ENCODE results near the gene PAOX.

PAOX gene

GRCh38 chr10:133349577-133350011 is 29.5 kb upstream of the PAOX start:
- DNase-seq (ENCODE audit: low read depth, low spot score), result no peak
- TF ChIP-seq, protein P1, sequence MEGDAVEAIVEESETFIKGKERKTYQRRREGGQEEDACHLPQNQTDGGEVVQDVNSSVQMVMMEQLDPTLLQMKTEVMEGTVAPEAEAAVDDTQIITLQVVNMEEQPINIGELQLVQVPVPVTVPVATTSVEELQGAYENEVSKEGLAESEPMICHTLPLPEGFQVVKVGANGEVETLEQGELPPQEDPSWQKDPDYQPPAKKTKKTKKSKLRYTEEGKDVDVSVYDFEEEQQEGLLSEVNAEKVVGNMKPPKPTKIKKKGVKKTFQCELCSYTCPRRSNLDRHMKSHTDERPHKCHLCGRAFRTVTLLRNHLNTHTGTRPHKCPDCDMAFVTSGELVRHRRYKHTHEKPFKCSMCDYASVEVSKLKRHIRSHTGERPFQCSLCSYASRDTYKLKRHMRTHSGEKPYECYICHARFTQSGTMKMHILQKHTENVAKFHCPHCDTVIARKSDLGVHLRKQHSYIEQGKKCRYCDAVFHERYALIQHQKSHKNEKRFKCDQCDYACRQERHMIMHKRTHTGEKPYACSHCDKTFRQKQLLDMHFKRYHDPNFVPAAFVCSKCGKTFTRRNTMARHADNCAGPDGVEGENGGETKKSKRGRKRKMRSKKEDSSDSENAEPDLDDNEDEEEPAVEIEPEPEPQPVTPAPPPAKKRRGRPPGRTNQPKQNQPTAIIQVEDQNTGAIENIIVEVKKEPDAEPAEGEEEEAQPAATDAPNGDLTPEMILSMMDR (IDR thresholded peaks at IDR 0.05; ENCODE audit: low read depth, low read length), result no peak
- H3K4me3 ChIP-seq (ENCODE audit: low read depth, low read length), result no peak overlapping the region
- in situ Hi-C loops (cut with HindIII; ENCODE audit: low sequenced_read_pairs), result no loop called here

DNA sequence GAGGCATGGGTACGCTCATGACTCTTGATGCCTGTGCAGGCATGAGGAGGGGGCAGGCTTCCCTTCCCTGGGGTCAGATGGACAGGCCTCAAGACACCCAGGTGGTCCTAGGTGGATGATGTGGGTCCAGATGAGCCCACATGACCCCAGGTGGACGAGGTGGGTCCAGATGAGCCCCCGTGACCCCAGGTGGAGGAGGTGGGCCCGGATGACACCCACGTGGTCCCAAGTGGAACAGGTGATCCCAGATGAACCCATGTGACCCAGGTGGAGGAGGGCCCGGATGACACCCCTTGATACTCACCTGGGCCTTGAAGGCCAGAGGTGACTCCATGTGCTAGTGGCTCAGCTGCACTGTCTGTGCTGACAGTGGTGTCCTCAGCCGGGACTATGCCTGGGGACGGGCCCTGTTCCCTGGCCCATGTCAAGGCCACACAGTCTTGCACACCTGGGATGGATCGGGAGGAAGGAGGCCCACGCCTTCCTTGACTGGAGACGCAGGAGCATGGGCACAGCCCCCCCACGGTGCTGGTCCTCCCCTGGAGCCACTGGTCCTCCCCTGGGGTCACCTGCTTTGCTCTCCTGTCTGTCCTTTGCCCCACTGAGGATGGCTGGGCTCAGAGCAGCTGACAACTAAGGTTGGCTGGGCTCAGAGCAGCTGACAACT is 28.6 kb upstream of the PAOX start:
- TF ChIP-seq, protein P1 (IDR thresholded peaks at IDR 0.05; ENCODE audit: low read depth, low read length), result no peak
- in situ Hi-C loops (cut with HindIII; ENCODE audit: low sequenced_read_pairs), result no loop called here
- H3K4me3 ChIP-seq (ENCODE audit: low read depth, low read length), result no peak overlapping the region
- no peak for DNase-seq (ENCODE audit: low read depth, low spot score)

DNA sequence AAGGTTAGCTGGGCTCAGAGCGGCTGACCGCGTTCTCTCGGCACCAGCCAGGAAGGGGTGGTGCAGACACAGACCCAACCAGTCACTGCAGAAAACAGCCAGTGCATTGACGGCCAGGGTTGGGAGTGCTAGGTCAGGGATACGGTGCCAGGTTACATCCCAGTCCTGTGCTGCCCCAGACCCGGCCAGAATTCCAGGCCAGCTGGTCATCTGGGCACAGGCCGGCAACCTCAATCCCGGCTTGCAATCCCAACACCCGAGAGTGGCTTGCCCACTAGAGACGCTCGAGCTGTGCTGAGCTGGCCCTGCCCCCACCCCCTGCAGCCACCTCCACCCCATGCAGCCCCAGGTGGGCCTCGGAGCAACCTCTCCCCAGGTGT is 28.1 kb upstream of the PAOX start:
- in situ Hi-C loops (cut with HindIII; ENCODE audit: low sequenced_read_pairs), result no loop called here
- TF ChIP-seq, protein P1 (IDR thresholded peaks at IDR 0.05; ENCODE audit: low read depth, low read length), result no peak
- no peak overlapping the region for H3K4me3 ChIP-seq (ENCODE audit: low read depth, low read length)
- DNase-seq (ENCODE audit: low read depth, low spot score), result no peak

- H3K4me3 ChIP-seq (ENCODE audit: low read depth, low read length), result no peak overlapping the region
- TF ChIP-seq, protein P1 (IDR thresholded peaks at IDR 0.05; ENCODE audit: low read depth, low read length), result no peak
- in situ Hi-C loops (cut with HindIII; ENCODE audit: low sequenced_read_pairs), result no loop called here
- no peak for DNase-seq (ENCODE audit: low read depth, low spot score)
Observed at GRCh38 chr10:133351408-133352318, 27.4 kb upstream of the PAOX start.

DNA sequence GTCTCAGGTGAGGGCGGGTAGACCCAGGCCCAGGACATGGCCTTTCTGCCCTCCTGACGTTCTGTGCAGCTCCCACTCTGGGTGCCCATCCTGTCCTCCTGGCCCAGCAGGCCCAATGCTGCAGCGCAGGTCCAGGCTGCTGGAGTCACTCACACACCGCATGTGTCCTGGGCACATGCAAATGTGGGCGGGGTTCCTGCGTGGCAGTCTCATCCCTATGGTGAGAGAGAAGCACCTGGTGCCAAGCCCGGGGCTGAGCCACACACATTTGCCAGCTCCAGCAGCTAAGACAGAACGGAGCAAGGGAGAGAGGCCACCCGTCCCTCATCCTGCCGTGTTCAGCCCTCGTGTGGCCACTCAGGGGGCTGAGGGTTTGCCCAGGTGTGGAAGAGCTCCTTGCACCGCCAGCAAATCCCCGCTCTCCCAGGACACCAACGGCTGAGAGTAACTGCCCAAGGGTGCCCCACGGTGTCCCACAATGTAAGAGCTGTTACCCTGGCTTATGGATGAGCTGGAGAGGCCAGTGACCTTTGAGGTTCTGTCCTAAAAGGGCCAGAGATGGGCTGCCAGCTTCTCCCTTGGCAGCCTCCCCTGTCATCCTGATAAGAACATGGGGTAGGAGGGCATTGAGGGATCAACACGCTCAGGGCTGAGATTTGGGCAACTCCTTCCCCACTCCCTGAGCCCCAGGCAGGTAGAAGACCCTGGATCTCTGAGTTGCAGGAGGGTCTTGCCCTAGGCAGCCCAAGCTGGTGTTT is 25.7 kb upstream of the PAOX start:
- in situ Hi-C loops (cut with HindIII; ENCODE audit: low sequenced_read_pairs), result no loop called here

More for the DNA sequence above, 25.7 kb upstream of the PAOX start:
- DNase-seq (ENCODE audit: low read depth, low spot score), result no peak
- H3K4me3 ChIP-seq (ENCODE audit: low read depth, low read length), result no peak overlapping the region
- TF ChIP-seq, protein P1 (IDR thresholded peaks at IDR 0.05; ENCODE audit: low read depth, low read length), result no peak

All from astrocyte of the spinal cord (primary cell).